Right forelimb (tissue), 1 donor: ENCODE data around the gene FGR.
"Not testable (repeated sequence)": the region's sequence is repeated elsewhere in the genome, so short reads cannot be mapped to it uniquely, and the experiment has no call there.

Source experiments
- DNase-seq: peaks from one replicate; pipeline ENCODE4 v3.0.0-alpha.2; 2018

FGR gene

DNA sequence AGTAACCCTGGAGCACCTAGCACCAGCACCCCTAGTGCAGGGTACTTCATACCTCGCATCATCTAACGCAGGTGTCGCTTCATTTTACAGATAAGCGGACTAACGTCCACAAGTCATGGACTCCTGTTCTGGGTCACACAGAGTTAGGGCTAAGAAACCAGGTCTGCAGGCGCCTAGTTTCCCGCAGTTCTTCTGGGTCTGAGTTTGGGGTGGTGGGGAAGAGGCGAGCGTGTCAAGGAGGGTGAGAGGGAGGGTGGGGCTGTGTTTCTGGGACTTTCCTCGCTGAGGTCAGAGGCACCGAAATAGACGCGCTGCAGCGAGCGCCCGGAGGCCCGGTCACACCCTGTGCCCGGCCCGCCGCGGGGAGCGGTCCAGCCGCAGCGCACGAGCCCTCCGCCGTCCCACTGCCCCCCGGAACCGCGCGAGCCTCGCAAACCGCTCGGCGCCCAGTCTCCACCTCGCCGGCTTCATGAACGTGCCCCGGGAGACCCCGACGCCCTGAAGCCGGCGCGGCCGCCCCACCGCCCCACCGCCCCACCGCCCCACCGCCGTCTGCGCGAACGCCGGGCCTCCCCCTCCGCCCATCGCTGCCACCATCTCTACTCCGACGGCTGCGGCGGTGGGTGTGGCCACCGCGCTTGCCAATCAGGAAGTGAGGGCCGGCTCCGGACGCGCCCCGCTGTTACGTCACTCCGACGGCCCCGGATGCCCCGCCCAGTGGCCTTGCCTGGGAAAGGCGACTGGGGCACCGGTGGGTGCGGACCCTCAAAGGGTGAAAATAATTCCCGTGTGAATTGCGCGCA is 24.7 kb upstream of the FGR start:
- DNase-seq: peak; percentile 91

DNA sequence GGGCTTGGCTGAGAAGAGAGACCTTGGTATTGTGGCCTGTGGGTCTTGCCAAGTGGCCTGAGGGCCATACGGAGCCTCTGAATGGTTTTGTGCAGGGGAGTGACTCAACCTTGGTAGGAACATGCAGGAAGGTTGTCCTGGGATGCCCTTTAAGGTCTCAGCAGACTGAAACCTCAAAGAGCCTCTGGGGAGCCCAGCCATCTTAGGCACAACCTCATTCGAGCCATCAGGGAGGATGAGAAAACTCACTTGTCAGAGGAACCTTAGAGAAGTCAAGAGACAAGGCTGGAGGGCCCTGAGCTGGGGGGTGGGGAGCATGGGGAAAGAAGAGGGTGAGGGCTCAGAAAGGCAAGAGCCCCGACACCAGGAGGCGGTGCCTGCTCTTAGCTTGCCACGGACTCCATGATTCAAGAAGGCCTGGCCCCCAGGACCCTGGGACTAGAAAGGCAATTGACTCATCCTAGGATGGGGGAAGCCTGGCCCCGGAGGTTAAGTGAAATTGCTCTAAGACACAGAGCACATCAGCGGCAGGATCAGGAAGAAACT is 24.0 kb upstream of the FGR start:
- no peak for DNase-seq

DNA sequence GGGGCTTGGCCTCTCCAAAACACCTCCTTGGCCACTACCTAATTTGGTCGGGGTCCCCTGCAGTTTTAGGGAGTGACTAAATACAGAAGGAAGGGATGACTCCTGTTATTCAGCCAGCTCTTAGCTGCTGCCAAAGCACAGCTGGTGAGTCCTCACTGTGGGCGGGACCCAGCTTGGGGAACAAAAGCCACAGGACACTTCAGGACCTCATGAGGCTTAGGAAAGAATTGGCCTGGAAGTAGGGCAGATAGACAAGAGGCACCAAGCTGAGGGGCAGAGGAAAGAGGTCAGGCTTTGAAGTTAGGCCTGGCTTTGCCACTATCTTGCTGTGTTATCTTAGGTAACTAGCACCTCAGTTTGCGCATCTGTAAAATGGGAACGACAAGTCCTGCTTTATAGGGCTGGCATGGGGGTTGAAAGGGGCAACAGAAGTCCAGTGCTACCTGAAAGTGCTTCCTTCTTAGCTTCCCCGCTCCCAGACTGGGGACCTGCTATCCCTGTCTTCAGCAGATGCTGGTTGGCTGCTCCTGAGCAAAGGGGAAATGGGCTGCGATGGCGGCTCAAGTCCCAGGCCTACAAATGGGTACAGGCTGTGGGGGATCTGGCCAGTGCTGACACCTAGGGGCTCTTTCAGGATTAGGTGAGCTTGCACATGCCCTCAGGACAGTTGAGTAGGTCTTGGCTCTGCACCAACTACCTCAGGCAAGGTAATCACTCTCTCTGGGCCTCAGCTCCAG is 21.3 kb upstream of the FGR start:
- DNase-seq: no peak

DNA sequence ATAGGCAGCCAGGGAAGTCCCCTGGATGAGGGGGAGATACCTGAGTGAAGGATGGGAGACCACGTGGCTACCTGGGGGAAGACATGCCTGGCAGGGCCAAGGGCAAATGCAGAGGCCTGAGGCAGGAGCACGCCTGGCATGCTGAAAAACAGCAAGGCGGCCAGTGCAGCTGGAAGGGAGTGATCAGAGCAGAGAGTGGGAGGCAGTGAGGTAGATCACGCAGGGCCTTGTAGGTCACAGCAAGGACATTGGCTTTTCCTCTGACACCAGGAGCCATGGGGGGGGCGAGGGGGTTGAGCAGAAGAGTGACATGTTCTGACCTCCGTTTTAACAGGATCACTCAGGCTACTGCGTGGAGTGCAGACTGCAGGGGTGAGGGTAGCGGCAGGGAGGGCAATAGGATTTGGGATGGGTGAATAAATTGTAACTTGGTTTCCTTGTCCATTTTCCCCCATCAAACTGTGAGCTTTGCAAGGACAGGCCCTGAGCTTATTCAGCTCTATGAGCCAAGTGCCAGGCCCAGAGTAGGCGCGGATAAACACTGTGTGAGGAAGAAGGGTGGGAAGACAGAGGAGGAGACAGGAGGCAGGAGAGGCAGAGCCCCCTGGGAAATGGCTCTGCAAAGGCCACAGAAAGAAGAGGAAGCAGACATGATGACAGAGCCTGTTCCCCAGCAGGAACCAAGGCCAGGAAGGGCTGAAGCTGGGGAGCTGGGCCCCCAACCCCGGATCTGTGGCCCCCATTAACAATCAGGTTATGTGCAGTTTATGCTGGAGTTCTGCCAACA is 20.4 kb upstream of the FGR start:
- DNase-seq: no peak

DNA sequence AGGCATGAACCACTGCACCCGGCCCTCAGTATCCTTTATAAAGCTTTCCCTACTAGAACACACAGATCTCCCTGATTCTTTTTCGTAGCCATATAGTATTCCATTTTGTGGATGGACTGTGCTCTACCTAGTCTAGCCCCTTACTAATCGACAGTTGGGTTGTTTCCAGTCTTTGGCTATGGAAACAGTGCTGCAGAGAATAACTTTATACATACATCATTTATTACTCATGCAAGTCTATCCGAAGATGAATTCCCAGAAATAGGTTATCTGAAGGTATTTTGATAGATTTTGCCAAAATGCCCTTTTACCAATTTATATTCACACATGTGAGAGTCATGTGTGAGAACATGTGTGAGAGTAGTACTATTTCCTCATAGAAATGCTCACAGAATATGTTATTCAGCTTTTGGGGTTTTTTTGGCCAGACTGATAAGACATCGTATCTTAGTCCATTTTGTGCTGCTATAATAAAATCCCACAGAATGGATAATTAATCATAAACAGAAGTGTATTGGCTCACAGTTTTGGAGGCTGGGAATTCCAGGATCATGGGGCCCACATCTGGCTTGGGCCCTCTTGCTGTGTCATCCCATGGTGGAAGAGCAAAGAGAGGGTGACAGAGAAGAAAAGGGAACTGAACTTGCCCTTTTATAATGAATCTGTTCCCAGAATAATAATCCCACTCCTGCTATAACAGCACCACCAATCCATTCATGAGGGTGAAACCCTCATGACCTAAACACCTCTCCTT is 17.3 kb upstream of the FGR start:
- DNase-seq: no peak

DNA sequence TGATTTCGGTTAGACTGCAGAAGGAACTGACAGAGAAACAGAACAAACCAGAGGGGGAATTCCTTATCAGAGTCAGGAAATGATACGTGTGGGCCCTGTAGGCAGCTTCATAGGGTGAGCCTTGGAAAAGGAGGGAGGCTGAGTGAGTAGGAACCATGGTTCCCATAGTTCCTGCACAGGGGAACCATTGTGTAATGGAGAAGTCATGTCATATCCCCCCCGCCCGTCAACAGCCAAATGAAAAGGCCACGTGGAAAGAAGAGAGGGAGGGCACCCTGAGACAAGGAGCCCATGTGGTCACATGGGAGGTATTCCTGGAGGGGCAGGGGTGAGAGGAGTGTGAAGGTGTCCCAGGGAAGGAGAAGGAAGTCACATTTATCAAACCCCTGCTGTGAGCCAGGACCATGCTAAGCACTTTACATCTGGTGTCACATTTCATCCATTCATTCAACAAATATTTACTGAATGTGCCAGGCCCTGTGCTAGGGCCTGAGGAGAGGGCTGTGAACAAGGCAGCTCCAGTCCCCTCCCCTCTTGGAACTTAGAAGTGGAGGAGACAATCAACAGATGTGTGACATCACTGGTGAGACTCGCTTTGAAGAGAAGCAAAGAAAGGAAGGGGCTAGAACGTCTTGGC is 15.7 kb upstream of the FGR start:
- peak; percentile 46 for DNase-seq

DNA sequence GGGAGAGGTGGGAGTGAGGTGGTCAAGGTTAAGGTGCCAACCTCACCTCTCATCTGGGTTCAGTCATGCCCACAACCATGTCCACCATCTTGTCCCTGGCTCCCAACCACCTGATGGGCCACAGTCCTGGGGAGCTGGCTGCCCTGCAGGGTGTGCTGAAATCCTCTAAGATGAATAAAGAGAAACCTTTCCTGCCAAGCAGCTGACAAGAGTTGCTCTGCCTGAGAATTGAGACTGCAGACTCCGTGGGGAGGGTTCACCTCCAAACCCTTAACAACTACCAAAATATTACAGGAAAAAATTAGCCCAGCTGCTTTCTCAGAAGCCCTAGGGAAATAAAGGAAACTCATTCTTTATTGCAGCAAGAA is 15.2 kb upstream of the FGR start:
- peak; percentile 17 for DNase-seq

DNA sequence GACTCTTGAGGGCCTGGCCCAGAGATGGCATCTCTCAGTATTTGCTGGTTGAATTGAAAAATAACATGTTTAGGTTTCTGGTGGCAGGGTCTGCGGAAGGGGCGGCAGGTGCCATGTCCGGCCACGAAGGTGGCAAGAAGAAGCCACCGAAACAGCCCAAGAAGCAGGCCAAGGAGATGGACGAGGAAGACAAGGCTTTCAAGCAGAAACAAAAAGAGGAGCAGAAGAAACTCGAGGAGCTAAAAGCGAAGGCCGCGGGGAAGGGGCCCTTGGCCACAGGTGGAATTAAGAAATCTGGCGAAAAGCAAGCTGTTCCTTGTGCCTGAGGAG is 14.3 kb upstream of the FGR start:
- no peak for DNase-seq

DNA sequence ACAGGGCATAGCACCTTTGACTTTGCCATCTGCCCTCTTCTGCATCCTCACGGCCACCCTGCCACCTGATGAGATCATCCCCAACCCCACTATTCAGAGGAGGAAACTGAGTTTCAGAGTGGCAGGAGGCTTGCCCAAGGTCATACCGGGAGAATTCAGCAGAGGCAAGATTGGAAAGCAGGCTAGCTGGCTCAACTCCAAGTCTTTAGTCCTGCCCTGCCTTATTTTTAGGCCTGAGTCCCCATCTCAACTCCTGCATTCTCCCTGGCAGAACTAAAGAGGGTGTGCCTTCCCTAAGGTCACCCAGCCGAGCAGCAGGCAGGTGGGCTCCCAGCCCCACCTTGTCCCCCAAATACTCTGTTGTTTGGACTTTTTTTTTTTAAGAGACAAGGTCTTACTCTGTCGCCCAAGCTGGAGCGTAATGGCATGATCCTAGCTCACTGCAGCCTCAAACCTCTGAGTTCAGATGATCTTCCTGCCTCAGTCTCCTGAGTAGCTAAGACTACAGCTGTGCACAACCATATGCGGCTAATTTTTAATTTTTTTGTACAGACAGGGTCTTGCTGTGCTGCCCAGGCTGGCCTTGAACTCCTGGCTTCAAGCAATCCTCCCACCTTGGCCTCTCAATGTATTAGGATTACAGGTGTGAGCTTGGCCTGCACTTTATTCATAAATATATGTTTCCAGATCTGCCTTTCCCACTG is 13.8 kb upstream of the FGR start:
- no peak for DNase-seq

DNA sequence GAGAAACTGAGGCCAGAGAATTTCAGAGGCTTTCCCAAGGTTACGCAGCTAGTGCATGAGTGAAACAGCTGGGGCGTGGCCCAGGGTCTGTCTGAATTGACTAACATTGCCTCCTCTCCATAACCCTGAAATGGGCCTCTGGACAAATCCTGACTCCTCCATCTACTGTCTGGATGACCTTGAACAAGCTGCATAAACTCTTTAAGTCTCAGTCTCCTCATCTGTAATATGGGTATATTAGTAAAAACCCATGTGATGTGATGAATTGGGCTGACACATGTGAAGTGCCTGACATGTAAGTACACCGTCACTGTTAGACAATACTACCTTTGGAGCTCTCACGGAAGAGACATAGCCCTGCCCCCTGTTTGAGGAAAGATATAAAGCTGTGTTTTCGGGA is 12.3 kb upstream of the FGR start:
- peak; percentile 12 for DNase-seq

DNA sequence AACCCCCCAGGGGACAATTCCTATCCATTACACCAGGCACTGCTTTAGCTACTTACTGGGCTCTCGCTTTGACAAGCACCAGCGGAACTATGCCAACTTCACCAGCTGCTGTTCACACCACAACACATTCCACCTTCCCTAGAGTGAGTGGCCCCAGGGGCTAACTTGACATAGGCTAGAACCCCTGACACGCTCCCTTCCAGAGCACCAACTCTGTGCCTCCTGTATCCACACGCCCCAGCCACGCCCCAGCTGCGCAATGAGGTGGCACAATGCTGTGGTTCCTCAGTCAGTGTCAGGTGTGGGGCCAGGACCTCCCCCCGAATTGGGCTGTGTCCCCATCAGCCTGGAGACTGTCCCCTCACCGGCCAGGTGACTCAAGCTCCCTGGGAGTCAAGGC is 11.7 kb upstream of the FGR start:
- peak; percentile 27 for DNase-seq

DNA sequence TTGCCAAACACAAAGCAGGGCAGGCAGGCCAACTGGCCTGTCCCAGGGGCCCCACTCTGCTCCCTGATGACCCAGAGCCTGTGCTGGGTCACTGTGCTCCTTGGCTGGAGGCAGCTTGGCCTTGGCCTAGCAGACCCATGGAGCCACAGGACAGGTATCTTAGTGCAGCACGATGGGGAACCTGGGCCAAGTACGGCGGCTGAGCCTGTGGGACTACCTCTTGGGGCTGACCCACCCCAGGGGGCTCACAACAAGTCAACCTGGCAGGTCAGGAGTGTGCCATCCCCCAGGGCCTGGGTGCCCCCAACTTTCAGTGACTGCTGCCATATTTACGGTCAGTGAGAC is 10.1 kb upstream of the FGR start:
- DNase-seq: peak; percentile 34

DNA sequence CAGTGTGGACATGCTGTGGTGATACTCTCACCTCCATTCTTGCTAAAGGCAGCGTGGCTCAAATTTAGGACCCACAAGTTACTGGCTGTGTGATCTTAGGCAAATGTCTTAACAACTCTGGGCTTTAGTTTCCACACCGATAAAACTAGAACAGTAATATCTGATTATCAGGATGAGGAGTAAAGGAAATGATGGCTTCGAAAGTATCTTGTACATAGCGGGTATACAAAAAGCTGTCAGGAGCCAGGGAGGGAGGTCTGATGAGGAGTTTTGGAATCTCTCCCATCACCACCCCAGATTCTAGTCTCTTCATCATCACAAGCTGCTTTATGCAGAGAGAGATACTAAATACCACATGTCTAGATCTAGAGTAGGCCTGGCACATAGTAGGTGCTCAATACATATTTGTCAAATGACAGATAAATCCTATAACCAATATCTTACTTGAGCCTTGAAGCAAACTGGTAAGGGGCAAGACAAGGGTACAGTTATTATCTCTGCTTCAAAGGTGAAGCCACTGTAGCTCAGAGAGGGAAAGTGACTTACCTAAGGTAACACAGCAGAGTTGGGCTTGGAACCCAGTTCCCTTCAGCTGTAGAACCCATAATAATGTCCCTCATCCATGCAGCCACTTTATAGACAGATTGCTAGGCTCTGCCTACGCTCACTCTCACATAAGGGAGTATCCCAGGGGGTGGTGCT is 9.5 kb upstream of the FGR start:
- DNase-seq: no peak

DNA sequence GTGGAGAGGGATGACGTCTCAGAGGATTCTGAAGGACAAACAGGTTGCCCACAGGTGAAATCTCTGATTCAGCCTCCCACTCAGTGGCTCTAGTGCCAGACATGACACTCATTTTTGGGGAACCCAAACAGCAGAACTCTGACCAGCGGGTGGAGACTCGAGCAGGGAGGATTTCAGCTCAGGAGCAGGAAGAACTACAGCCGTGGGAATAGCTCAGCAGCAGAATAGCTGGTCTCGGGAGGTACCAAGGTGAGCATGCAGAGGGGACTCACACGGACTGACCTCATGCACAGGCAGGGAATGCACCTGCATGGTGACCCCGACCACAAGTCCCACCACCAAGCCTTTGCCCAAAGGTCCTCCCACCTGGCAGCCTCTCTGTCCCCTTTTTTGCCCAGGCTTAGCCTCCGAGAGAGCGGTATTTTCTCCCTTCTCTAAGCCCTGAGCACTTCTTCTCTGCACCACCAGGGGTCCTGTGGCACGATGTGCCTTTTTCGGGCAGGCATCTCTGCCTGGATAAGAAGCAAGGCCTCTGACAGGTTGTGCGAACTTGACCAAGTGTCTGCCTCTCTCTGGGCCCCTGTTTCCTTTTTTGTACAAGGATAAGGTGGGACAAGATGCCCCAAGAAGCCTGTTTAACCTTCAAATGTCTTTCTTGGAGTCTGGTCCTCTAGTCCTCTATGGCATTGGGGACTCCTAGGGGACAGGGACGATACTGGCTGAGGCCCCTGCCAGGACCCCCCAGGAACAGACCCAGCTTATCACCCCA is 8.8 kb upstream of the FGR start:
- peak; percentile 55 for DNase-seq

DNA sequence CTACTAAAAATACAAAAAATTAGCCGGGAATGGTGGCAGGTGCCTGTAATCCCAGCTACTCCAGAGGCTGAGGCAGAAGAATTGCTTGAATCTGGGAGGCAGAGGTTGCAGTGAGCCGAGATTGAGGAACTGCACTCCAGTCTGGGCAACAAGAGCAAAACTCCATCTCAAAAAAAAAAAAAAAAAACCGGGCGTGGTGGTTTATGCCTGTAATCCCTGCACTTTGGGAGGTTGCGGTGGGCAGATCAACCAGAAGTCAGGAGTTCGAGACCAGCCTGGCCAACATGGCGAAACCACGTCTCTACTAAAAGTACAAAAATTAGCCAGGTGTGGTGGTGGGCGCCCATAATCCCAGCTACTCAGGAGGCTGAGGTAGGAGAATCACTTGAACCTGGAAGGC is 5.5 kb upstream of the FGR start:
- DNase-seq: not testable (repeated sequence)

DNA sequence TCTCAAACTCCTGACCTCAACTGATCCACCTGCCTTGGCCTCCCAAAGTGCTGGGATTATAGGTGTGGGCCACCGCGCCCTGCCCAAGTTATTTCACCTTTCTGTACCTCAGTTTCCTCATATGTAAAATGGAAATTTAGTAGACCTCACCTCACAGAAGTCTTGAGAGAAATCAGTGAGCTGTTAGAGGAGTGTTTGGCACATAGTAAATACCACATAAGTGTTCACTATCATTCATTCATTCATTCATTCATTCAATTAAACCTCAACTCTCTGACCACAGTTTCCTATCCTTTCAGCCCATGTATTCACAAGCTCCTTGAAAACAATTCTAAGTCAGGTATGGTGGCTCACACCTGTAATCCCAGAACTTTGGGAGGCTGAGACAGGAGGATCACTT is 3.8 kb upstream of the FGR start:
- DNase-seq: no peak

DNA sequence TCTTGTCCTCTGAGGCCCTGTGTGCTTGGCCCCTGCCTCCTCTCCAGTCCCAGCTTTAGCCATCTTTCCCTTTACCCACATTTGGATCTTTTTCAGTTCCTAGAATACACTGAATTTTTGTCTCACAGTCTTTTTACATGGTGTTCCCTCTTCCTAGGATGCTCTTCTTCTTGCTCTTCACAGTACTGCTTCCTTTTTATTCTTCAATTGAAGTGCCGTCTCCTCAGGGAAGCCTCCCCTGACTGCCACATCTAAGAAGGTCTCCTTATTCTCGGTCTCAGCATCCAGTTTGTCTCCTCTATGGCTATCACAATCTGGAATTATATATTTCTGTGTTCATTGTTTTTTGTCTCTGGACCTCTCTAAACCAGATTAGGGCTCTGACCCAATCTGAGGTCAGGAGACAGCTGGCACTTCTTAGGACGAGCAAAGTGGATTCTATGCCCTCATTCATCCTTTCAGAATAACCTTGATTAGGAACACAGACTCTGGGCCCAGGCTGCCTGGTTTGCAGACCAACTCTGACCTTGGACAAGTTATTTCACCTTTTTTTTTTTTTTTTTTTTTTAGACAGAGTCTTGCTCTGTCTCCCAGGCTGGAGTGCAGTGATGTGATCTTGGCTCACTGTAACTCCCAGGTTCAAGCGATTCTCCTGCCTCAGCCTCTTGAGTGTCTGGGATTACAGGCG is 3.2 kb upstream of the FGR start:
- no peak for DNase-seq

DNA sequence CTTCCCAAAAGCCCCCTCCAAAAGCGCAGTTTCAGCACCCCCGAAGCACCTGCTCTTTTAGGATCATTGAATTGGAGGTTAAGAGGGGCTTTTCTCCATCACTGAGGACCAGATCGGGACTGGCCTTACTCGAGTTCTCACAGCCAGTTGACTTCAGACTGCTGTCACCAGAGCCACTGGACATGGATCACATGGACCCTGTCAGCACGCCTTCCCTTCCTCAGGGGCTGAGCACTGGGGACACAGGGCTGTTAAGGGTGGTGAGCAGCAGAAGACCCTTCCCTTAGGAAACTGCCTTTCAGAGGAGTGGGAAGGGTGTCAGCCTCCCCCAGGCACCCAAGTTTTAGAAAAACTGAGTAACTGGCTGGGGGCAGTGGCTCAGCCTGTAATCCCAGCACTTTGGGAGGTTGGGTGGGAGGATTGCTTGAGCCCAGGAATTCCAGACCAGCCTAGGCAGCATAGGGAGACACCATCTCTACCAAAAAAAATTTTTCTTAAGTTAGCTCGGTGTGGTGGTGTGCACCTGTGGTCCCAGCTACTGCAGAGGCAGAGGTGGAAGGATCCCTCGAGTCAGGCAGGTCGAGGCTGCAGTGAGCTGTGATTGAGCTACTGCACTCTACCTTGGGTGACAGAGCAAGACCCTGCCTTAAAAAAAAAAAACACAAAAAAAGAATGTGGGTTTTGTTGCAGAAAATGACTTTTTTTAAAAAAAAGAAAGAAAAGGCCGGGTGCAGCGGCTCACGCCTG is 584 bp upstream of the FGR start:
- no peak for DNase-seq
